ENCODE data around the gene WDR70.
"Not testable (repeated sequence)": the region's sequence is repeated elsewhere in the genome, so short reads cannot be mapped to it uniquely, and the experiment has no call there.

The WDR70 gene

DNA sequence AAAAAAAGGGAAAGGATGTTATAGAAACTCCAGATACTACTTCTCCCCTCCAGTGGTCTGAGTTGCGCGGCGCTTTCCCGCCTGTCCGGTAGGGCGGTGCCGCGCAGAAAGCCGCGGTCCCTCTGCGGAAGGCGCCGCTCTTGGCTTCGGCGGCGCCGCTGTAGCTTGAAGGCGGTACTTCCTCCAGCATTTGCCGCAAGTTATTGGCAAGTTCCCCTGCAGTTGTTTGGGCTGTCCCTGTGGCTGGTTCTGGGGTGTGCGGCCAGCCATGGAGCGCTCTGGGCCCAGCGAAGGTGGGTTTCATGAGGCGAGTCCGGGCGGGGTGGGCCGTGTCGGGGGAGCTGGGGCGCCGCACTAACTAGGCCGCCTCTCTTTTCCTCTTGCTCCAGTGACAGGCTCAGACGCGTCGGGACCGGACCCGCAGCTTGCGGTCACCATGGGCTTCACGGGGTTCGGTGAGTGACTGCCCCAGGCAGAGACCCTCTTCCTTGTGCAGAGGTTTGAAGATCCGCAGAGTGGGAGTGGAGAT lies at the start of gene WDR70:
WDR70 (plus strand) TSS at position 219 of the 529 bp plus-strand sequence; CDS start at position 269, 50 bp downstream.
- peak; percentile 77 to 82 for DNase-seq

DNA sequence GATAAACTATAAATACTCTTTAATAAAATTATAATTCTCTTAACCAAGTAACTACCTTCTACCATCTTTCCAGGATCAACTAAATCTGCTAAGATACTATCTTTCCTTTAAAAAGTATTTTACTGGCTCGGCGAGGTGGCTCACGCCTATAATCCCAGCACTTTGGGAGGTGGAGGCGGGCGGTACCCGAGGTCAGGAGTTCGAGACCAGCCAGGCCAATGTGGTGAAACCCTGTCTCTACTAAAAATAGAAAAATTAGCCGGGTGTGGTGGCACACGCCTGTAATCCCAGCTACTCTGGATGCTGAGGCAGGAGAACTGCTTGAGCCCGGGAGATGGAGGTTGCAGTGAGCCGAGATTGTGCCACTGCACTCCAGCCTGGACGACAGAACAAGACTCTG lies 44.4 kb upstream of the WDR70 start:
- not testable (repeated sequence) for DNase-seq

DNA sequence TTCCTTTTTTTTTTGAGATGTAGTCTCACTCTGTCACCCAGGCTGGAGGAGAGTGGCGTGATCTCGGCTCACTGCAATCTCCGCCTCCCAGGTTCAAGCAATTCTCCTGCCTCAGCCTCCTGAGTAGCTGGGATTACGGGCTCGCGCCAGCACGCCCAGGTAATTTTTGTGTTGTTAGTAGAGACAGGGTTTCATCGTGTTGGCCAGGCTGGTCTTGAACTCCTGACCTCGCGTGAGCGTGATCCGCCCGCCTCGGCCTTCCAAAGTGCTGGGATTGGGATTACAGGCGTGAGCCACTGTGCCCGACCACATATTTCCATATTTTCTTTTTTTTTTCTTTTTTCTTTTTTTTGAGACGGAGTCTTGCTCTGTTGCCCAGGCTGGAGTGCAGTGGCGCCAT lies 36.4 kb upstream of the WDR70 start:
- not testable (repeated sequence) for DNase-seq

DNA sequence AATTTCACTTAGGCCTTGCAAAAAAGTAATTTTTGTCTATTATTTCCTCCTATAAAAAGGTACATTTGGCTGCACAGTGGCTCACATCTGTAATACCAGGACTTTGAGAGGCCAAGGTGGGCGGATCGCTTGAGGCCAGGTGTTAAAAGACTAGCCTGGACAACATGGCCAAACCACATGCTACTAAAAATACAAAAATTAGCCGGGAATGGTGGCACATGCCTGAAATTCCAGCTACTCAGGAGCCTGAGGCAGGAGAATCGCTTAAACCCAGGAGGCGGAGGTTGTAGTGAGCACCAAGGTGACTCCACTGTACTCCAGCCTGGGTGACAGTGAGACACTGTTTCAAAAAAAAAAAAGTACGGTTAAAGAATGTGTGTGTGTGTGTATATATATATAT lies 24.0 kb upstream of the WDR70 start:
- no peak for DNase-seq

DNA sequence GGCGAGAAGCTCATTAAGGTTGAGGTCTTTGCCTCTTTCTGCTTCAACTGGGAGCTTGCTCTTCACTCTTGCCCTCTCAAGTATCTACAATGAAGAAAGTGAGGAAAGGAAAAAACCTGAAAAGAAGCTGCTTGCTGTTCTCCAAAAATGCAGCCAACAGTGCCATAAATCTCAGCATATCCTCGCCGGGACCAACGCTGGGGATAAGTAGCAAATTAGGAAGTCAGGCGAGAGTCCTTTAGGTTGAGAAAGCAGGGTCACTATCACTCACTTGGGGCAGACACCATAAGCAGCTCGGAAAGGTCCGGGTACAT lies 8.6 kb upstream of the WDR70 start:
- DNase-seq = no peak

DNA sequence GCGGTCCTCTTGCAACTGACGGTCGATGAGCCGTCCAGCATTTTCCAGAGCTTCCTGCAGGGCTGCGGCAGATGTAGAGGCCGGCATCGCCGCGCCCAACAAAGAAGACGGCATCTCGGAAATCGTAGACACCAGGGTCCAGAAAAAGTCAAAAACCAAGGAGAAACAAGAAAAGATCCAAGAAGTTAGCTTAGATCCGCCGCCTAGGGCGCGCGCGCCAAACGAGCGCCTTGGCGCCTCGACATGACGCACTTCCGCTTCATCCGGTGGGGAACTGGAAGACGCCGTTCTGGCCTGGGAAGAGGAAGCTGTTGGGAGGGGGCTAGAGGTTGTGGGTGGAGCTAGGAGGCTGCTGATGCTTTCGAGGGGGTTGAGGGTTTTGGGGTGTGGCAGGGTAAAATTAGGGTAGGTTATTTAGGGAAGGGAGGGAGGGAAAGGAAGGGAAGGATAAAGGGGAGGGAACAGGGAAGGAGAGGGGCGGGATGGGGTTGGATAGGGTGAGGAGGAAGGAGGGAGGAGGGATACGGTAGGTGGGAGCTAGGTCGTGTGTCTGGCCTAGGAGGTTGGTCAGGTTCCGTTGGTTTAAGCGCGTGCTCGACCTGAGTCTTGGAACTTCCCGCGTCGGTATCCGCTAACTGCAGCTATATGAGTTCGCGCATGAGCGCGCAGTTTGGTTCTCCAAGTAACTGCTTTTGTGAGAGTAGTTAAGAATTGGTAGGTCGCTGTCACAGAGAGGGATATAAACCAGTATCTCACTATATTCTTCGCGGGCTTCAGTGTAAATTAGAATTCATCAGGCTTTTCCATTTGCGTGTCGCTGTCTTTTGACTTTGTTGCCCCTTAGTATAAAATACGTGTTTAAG lies 8.0 kb upstream of the WDR70 start, which contains the start of gene NUP155:
NUP155 (minus strand) TSS at position 243 of the 863 bp plus-strand sequence; CDS start at position 114, 129 bp downstream.
- DNase-seq = peak; percentile 89 to 92

DNA sequence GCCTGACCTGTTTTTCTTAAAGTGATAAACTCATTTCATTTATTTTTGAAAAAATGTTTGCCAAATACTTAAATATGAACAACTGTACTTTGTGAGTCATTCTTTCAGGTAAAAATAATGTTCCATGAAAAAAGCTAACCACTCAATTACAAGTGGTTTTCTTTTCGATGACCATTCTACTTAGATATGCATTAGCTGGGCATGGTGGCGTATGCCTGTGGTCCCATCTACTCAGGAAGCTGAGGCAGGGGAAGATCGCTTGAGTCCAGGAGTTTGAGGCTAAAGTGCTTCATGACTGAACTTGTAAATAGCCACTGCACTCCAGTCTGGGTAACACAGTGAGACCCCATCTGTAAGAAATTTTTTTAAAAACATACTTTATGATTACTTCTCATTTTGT lies 4.0 kb upstream of the WDR70 start:
- DNase-seq = no peak

DNA sequence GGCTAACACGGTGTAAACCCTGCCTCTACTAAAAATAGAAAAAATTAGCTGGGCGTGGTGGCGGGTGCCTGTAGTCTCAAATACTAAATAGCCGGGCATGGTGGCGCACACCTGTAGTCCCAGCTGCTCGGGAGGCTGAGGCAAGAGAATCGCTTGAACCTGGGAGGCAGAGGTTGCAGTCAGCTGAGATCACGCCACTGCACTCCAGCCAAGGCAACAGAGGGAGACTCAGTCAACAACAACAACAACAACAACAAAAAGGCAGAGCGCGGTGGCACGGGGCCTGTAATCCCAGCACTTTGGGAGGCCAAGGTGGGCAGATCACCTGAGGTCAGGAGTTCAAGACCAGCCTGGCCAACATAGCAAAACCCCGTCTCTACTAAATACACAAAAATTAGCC lies 1.1 kb upstream of the WDR70 start:
- not testable (repeated sequence) for DNase-seq

DNA sequence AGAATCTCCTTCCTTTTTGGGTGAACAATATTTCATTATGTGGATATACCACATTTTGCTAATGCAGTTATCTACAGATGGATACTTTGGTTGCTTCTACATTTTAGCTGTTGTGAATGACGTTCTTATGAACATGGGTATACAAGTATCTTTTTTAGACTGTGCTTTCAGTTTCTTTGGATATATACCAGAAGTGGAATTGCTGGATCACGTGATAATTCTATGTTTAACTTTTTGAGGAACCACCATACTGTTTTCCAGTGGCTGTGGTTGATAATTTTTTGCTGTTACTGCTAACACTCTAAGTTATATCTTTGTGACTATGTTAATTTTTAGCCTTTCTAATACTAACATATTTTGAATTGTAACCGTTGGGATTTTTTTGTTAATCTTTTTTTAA lies 12.5 kb downstream of the WDR70 start:
- DNase-seq = no peak

DNA sequence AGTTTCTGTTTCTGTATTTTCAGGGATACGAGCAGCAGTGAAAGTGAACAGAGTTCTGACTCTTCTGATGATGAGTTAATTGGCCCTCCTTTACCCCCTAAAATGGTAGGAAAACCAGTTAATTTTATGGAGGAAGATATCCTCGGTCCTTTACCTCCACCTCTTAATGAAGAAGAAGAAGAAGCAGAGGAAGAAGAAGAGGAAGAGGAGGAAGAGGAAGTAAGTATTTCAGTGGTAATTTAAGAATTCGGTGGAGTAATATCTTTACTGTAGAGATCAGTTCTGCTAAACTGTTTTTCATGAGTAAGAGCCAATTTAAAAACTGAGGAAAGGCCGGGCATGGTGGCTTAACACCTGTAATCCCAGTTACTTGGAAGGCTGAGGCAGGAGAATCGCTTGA lies 17.2 kb downstream of the WDR70 start:
- DNase-seq = no peak

DNA sequence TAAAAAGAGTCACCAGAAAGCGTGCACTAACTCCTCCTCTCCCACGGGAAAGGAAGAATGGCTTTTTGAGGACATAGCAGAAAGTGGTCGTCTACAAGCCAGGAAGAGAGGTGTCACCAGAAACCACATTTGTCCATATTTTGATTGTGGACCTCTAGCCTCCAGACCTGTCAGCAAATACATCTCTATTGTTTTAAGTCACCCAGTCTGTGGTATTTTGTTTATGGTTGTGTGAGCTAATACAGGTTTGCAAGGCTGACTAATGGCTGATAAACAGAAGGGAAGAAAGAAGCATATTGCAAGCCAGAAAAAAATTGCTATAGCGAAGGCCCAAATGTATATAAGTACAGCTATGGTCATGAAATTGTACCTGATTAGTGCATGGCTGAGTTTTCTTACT lies 21.4 kb downstream of the WDR70 start:
- DNase-seq = no peak

DNA sequence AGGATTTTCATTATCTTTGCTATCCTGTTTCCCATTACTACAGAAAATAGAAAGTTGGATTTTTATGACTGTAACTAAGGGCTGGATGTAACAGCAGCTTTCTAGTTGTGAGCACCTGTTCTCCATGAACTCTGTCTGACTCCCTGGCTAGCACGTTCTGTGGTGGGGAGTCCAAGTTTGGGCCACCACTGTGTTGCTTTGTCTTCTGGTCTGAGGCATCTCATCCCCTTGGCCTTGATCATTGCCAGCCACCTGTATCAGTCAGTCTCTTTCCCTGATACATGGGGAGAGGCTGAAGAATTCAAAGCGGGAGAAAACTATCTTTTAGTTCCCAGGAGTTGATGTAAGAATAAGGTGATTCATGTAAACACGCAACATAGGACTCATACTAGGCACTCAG lies 33.4 kb downstream of the WDR70 start:
- DNase-seq = no peak

DNA sequence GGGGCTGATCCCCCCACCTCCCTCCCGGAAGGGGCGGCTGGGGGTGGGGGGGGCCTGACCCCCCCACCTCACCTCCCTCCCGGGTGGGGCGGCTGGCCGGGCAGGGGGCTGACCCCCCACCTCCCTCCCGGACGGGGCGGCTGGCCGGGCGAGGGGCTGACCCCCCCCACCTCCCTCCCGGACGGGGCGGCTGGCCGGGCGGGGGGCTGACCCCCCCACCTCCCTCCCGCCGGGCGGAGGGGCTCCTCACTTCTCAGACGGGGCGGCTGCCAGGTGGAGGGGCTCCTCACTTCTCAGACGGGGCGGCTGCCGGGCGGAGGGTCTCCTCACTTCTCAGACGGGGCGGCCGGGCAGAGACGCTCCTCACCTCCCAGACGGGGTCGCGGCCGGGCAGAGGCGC lies 36.3 kb downstream of the WDR70 start:
- not testable (repeated sequence) for DNase-seq

DNA sequence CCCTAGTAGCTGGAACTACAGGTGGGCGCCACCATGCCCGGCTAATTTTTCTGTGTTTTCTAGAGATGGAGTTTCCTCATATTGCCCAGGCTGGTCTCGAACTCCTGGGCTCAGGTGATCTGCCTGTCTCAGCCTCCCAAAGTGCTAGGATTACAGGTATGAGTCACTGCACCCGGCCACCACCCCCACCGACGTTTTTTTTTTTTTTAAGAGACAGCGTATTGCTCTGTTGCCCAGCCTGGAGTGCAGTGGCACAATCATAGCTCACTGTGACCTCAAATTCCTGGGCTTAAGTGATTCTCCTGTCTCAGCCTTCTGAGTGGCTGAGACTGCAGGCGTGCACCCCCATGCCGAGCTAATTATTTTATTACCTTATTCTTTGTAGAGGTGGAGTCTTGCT lies 38.2 kb downstream of the WDR70 start:
- DNase-seq = no peak

DNA sequence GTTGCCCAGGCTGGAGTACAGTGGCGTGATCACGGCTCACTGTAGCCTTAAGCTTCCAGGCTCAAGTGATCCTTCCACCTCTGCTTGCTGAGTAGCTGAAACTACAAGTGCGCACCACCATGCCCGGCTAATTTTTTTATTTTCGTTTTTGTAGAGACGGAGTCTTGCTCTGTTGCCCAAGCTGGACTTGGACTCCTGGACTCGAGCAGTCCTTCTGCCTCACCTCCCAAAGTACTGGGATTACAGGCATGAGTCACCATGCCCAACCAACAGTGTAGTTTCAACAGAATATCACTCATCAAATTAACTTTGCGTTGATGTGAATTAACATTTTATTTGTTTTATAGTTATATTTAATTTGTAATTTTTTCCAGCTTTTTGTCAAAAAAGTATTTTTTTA lies 45.3 kb downstream of the WDR70 start:
- DNase-seq = no peak

DNA sequence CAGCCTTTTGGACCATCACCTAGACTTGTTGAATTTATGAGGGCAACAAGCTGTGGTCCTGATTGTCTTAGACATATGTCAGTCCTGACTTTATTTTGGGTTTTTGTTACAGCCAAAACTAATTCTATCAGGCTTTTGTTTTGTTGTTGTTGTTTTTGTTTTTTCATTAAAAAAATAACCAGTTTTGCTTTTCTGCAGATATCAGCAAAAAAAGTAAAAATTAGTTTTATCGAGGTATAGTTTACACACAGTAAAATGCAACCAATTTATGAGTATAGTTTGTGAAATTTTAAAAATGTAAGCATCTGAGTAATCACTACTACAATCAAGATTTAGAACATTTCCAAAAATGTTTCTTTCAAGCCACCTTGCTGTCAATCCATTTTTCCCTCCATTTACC lies 48.9 kb downstream of the WDR70 start:
- DNase-seq = no peak

DNA sequence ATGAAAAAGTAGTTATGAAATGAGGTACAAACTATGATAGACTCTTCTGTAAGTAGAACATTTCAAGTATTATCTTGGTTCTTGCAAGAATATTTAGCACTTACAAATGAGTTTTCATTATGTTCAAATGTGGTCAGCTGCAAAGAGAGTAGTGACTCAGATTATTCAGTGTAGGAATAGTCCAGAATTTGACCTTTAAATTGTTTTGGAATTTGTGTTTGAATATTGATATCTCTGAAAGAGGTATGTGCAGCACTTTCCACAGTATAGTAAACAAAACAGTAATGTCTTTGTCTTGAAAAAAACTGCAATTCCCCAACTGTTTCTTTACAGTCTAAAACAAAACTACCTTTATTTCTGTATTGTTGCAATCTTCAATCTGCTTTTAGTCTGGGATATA lies 56.1 kb downstream of the WDR70 start:
- DNase-seq = no peak

DNA sequence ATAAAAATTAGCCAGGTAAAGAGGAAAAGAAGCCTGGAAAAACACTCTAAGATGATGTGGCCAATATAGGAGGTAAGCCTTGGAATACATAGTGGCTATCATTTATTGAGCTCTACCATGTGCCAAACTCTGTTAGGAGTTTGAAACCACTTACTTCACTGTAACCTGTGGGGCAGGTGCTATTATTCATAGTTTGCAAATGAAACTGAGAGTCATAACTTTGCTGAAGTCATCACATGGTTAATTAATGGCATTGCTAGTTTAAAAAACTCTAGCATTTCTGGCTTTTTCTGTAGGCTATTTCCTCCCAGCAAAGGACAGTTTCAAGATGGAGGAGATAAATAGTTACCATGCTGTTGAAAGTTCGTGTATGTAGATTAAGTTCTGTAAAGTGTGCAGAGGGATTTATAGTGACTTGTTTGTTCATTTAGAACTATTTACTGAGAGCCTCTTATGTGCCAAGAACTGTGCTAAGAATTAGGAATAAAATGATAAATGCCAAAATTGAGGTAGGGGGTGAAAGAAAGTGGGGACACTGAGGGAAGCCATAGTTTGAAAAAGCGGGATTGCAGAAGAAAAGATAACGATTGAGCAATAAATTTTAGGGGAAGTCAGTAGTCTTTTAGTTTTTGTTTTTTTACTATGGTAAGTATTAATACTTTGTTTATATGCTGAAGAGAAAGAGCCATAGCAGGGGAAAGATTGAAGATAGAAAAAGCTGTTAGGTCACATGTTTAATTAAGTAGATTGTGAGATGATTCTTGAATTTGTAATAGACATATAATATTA lies 57.2 kb downstream of the WDR70 start:
- DNase-seq = no peak

DNA sequence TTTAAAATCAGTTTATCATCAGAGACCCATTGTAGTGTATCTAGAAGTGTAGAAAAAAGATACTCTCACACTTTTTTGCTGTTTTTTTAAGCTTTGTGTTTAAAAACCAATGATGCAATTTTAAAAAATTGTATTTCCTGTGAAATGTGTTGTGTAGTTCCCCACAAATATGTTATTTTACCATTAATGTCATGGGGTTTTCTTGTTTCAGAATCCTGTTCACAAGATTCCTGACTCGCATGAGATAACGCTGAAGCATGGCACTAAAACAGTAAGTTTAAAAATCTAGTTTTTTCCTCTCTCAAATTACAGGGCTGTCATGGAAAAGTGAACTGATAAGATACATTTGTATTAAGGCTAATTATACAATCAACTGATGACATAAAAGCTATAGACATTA lies 58.6 kb downstream of the WDR70 start:
- DNase-seq = no peak

DNA sequence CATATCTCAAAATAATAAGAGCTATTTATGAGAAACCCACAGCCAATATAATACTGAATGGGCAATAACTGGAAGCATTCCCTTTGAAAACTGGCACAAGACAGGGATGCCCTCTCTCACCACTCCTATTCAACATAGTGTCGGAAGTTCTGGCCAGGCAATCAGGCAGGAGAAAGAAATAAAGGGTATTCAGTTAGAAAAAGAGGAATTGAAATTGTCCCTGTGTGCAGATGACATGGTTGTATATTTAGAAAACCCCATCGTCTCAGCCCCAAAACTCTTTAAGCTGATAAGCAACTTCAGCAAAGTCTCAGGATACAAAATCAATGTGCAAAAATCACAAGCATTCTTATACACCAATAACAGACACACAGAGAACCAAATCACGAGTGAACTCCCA lies 66.7 kb downstream of the WDR70 start:
- not testable (repeated sequence) for DNase-seq

DNA sequence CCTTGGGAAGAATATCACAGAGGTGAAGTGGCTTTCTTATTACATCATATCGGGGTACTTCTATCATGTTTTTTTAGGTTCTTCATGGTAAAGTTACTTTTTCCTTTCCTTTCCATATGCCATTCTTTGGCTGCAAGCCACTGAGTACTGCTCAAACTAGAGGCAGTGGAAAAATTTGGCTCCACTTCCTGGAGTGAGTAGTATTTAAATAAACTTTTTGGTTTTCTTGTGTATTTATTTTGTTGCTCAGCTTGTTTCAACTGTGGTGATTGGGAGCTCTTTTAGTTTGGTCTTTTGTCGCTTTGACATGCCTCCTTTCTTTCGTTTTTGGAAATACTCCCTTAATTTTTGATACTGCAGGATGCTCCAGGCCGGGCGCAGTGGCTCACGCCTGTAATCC lies 69.8 kb downstream of the WDR70 start:
- no peak for DNase-seq

DNA sequence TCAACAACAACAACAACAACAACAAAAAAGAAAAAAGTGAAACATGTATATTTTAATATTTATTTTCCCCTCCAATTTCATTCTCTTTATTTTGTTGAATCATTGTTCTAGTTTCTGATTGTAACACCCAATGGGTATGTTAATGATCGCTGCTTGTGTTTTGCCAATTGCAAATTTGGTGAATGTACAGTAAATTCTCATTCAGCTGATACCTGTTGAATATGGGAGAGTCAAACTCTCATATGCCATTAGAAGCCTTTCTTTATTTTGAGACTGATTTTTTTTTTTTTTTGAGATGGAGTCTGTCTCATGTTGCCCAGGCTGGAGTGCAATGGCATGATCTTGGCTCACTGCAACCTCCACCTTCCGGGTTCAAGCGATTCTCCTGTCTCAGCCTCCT lies 72.9 kb downstream of the WDR70 start:
- DNase-seq = not testable (repeated sequence)

DNA sequence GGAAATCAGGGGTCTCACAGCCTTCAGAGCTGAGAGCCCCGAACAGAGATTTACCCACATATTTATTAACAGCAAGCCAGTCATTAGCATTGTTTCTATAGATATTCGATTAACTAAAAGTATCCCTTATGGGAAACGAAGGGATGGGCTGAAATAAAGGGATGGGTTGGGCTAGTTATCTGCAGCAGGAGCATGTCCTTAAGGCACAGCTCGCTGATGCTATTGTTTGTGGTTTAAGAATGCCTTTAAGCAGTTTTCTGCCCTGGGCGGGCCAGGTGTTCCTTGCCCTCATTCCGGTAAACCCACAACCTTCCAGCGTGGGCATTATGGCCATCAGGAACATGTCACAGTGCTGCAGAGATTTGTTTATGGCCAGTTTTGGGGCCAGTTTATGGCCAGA lies 74.1 kb downstream of the WDR70 start:
- DNase-seq = not testable (repeated sequence)
